HepG2 (cell line): ENCODE data around the gene CRYBA2.

Source experiments
- ASH2L ChIP-seq: fragments of 300-600, 200-600 bp; sonication (generic); IDR thresholded peaks from 2 replicates; pipeline ENCODE4 v1.7.0; 2017; ENCODE audit warnings: low read depth, mild to moderate bottlenecking, moderate library complexity, mixed read lengths, low read length; ENCODE audit not compliant: insufficient read length
- TF ChIP-seq, protein P1 (sequence below): sonication (generic); formaldehyde crosslinking; IDR thresholded peaks from 2 replicates; pipeline ENCODE4 v1.5.0; 2020; ENCODE audit warnings: mild to moderate bottlenecking, missing genetic modification reagents, moderate library complexity

GRCh38 chr2:219022041-219022440, 28.8 kb upstream of the CRYBA2 start:
- TF ChIP-seq ASH2L = no peak
- TF ChIP-seq, protein P1, sequence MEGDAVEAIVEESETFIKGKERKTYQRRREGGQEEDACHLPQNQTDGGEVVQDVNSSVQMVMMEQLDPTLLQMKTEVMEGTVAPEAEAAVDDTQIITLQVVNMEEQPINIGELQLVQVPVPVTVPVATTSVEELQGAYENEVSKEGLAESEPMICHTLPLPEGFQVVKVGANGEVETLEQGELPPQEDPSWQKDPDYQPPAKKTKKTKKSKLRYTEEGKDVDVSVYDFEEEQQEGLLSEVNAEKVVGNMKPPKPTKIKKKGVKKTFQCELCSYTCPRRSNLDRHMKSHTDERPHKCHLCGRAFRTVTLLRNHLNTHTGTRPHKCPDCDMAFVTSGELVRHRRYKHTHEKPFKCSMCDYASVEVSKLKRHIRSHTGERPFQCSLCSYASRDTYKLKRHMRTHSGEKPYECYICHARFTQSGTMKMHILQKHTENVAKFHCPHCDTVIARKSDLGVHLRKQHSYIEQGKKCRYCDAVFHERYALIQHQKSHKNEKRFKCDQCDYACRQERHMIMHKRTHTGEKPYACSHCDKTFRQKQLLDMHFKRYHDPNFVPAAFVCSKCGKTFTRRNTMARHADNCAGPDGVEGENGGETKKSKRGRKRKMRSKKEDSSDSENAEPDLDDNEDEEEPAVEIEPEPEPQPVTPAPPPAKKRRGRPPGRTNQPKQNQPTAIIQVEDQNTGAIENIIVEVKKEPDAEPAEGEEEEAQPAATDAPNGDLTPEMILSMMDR = no peak
